GM06990 (cell line): ENCODE results near the gene FBXL17.

ENCODE experiments used
- DNase-seq: peaks from one replicate; pipeline ENCODE4 v3.0.0-alpha.2; 2011; ENCODE audit not compliant: insufficient read length; ENCODE audit errors: extremely low read depth
- H3K27me3 ChIP-seq: replicated peaks from 2 replicates; pipeline ENCODE4 v1.6.0; 2011; ENCODE audit warnings: low read length; ENCODE audit not compliant: control insufficient read depth, insufficient read depth
- H3K36me3 ChIP-seq: 2 replicates; pipeline ENCODE4 v1.5.1; 2011; ENCODE audit warnings: low read length; ENCODE audit not compliant: control insufficient read depth, insufficient read depth
- H3K4me3 ChIP-seq: replicated peaks from 2 replicates; pipeline ENCODE4 v1.5.1; 2011; ENCODE audit warnings: low read depth, mild to moderate bottlenecking, control low read depth, low read length
- CTCF ChIP-seq: IDR thresholded peaks from 2 replicates; pipeline ENCODE4 v1.5.1; 2011; ENCODE audit warnings: low read length, control low read depth, mild to moderate bottlenecking, inconsistent platforms; ENCODE audit not compliant: insufficient read depth, poor library complexity, severe bottlenecking

Gene FBXL17

GRCh38 chr5:108003178-108003577, 378.7 kb downstream of the FBXL17 start:
- H3K27me3 ChIP-seq: no peaks in the 10 kb centered on the region
- H3K4me3 ChIP-seq: no peak overlapping the region
- peak; percentile 8 for DNase-seq
- no peaks in the 10 kb centered on the region for H3K36me3 ChIP-seq
- no peak for TF ChIP-seq CTCF

- H3K27me3 ChIP-seq: no peaks in the 10 kb centered on the region
- no peak for DNase-seq
- H3K36me3 ChIP-seq: no peaks in the 10 kb centered on the region
- H3K4me3 ChIP-seq: no peak overlapping the region
- TF ChIP-seq CTCF: no peak
Observed at GRCh38 chr5:108001222-108001621, 380.7 kb downstream of the FBXL17 start.

GRCh38 chr5:107997338-107997980, 384.4 kb downstream of the FBXL17 start:
- no peak for DNase-seq
- no peaks in the 10 kb centered on the region for H3K36me3 ChIP-seq
- no peaks in the 10 kb centered on the region for H3K27me3 ChIP-seq
- TF ChIP-seq CTCF: no peak
- H3K4me3 ChIP-seq: no peak overlapping the region

GRCh38 chr5:107993341-107993740, 388.6 kb downstream of the FBXL17 start:
- no peak for DNase-seq
- H3K4me3 ChIP-seq: no peak overlapping the region

GRCh38 chr5:107990881-107991810, 390.8 kb downstream of the FBXL17 start:
- no peak for DNase-seq
- H3K4me3 ChIP-seq: no peak overlapping the region
- H3K27me3 ChIP-seq: no peaks in the 10 kb centered on the region
- no peaks in the 10 kb centered on the region for H3K36me3 ChIP-seq
- TF ChIP-seq CTCF: no peak

More at GRCh38 chr5:107993341-107993740, 388.6 kb downstream of the FBXL17 start:
- Histone ChIP-seq H3K36me3 (no peaks in the 10 kb centered on the region), H3K27me3 (no peaks in the 10 kb centered on the region)
- no peak for TF ChIP-seq CTCF
